M059J (cell line): ENCODE data around the gene RAD51B. TPM values are rescaled to one million over a fixed set of nuclear protein-coding genes. Genes with fewer than 3 reads are reported as not detected.
A peak's percentile ranks its signal among the peaks of the same experiment; 100 is the strongest.
"Not testable (repeated sequence)": the region's sequence is repeated elsewhere in the genome, so short reads cannot be mapped to it uniquely, and the experiment has no call there.

Source experiments
- DNase-seq: peaks from one replicate; pipeline ENCODE4 v3.0.0-alpha.2; 2012; ENCODE audit warnings: low read depth
- total RNA-seq: library from RNA; depleted of rRNA; stranded (reverse); fragments of >200 nt; shearing (Covaris generic); gene quantifications from 2 replicates; pipeline ENCODE4 v1.2.3, GENCODE V29; 2014

RAD51B gene
- total RNA-seq, 1 experiment from 2014 or later: 19.0 TPM

GRCh38 chr14:68300608-68301007 is 481.0 kb downstream of the RAD51B start:
- no peak for DNase-seq

GRCh38 chr14:68301219-68301618 is 481.6 kb downstream of the RAD51B start:
- DNase-seq: no peak

GRCh38 chr14:68302938-68303337 is 483.4 kb downstream of the RAD51B start:
- DNase-seq: not testable (repeated sequence)

- DNase-seq: no peak
Measured at GRCh38 chr14:68305738-68306137, 486.2 kb downstream of the RAD51B start.

GRCh38 chr14:68306265-68306933 is 486.8 kb downstream of the RAD51B start:
- DNase-seq: no peak

GRCh38 chr14:68306934-68307789 is 487.6 kb downstream of the RAD51B start:
- no peak for DNase-seq

GRCh38 chr14:68307790-68308168 is 488.2 kb downstream of the RAD51B start:
- DNase-seq: no peak

GRCh38 chr14:68308726-68309520 is 489.3 kb downstream of the RAD51B start:
- peak; percentile 50 for DNase-seq

- DNase-seq: peak; percentile 70
Measured at GRCh38 chr14:68309616-68310015, 490.0 kb downstream of the RAD51B start.

GRCh38 chr14:68312300-68312699 is 492.7 kb downstream of the RAD51B start:
- no peak for DNase-seq

GRCh38 chr14:68312884-68313610 is 493.5 kb downstream of the RAD51B start:
- DNase-seq: no peak

GRCh38 chr14:68314642-68315041 is 495.1 kb downstream of the RAD51B start:
- no peak for DNase-seq

GRCh38 chr14:68315081-68315480 is 495.5 kb downstream of the RAD51B start:
- DNase-seq: no peak

GRCh38 chr14:68316078-68316868 is 496.7 kb downstream of the RAD51B start:
- no peak for DNase-seq

GRCh38 chr14:68317239-68317638 is 497.7 kb downstream of the RAD51B start:
- no peak for DNase-seq

- peak; percentile 7 for DNase-seq
Measured at GRCh38 chr14:68318828-68319227, 499.2 kb downstream of the RAD51B start.

- DNase-seq: no peak
Measured at GRCh38 chr14:68320495-68320894, 500.9 kb downstream of the RAD51B start.

- no peak for DNase-seq
Measured at GRCh38 chr14:68322940-68323620, 503.5 kb downstream of the RAD51B start.

GRCh38 chr14:68325267-68325807 is 505.8 kb downstream of the RAD51B start:
- DNase-seq: no peak

- no peak for DNase-seq
Measured at GRCh38 chr14:68327231-68327630, 507.7 kb downstream of the RAD51B start.
